AG04449 (cell line): ENCODE measurements around the gene FAM168B.
A peak's percentile ranks its signal among the peaks of the same experiment; 100 is the strongest.

ENCODE experiments used
- CTCF ChIA-PET: fragments of 350-600 bp; formaldehyde crosslinking; extraction: SDS; loops from one replicate; lab custom pipeline; 2021; ENCODE audit warnings: antibody characterized with exemption; lab: Yijun Ruan, JAX
- POLR2A ChIA-PET: fragments of 400-600, 350-600 bp; formaldehyde crosslinking; extraction: SDS; loops from one replicate; lab custom pipeline; 2020; ENCODE audit warnings: antibody characterized with exemption, inconsistent platforms; lab: Yijun Ruan, JAX
- DNase-seq: peaks from one replicate; pipeline ENCODE4 v3.0.0-alpha.2; 2010; ENCODE audit warnings: low read depth, low spot score
- H3K4me3 ChIP-seq: 2 replicates; pipeline ENCODE4 v1.5.1; 2011; ENCODE audit warnings: low read depth, mild to moderate bottlenecking, control low read depth, low read length
- TF ChIP-seq, protein P1 (sequence below): IDR thresholded peaks from one replicate; pipeline ENCODE4 v1.5.1; 2011; ENCODE audit warnings: mild to moderate bottlenecking, moderate library complexity, low read length, control low read depth, inconsistent platforms; ENCODE audit not compliant: insufficient read depth; ENCODE audit errors: missing control alignments

FAM168B gene

DNA sequence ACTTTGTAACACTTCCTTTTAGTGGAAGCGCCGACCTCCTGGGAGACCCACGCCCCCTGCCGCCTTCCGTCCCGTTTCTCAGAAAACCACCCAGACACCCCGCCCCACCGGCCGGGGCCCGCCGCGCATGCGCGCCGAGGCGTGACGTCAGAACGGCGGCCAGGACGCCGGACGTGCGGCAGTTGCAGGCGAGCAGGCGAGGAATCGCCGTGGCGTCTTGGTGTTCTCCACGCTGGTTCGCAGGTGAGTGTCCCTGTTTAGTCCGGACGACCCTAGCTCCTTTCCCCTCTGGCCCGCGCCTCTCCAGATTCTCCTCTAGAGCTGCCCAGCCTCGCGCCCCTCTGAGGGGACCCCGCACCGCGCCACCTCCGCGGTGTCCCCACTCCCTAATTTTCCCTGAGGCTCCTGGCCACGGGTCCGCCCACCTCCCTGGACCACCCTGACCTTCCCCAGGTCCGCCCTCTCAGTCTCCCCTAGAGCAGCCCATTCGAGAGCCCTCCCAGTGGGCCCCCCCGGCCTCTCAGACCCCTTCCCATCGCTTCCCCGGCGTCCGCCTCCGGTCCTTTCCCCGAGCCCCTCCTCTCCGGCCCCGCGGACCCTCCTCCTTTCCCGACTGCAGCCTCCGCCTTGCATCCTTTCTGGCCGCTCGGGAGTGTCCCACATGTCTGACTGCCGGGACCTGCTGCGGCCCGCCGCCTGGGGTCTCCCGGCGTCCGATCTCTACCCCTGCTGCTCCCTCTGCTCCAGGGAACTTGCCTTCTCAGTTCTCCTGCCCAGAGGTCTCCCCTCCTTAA, 12.1 kb upstream of the FAM168B start, which contains the start of gene PLEKHB2:
Gene PLEKHB2, plus strand, starts transcription at position 181 of the 794 bp plus-strand sequence. CDS start 15,606 bp downstream, outside the sequence.
- H3K4me3 ChIP-seq, result peak within 1 kb of the TSS; percentile 92
- ChIA-PET POLR2A (interaction anchor here (1.0 kb wide), 1 partner anchor 13 kb away, joined by 3 read pairs; no protein-coding TSS in a partner anchor), CTCF (interaction anchor here (0.7 to 2.7 kb wide), 4 partner anchors 10 to 308 kb away, joined by 3 to 32 read pairs (median 4); partner anchors contain the start of gene FAM168B)
- TF ChIP-seq, protein P1, sequence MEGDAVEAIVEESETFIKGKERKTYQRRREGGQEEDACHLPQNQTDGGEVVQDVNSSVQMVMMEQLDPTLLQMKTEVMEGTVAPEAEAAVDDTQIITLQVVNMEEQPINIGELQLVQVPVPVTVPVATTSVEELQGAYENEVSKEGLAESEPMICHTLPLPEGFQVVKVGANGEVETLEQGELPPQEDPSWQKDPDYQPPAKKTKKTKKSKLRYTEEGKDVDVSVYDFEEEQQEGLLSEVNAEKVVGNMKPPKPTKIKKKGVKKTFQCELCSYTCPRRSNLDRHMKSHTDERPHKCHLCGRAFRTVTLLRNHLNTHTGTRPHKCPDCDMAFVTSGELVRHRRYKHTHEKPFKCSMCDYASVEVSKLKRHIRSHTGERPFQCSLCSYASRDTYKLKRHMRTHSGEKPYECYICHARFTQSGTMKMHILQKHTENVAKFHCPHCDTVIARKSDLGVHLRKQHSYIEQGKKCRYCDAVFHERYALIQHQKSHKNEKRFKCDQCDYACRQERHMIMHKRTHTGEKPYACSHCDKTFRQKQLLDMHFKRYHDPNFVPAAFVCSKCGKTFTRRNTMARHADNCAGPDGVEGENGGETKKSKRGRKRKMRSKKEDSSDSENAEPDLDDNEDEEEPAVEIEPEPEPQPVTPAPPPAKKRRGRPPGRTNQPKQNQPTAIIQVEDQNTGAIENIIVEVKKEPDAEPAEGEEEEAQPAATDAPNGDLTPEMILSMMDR, result peak; percentile 33
- no peak for DNase-seq

DNA sequence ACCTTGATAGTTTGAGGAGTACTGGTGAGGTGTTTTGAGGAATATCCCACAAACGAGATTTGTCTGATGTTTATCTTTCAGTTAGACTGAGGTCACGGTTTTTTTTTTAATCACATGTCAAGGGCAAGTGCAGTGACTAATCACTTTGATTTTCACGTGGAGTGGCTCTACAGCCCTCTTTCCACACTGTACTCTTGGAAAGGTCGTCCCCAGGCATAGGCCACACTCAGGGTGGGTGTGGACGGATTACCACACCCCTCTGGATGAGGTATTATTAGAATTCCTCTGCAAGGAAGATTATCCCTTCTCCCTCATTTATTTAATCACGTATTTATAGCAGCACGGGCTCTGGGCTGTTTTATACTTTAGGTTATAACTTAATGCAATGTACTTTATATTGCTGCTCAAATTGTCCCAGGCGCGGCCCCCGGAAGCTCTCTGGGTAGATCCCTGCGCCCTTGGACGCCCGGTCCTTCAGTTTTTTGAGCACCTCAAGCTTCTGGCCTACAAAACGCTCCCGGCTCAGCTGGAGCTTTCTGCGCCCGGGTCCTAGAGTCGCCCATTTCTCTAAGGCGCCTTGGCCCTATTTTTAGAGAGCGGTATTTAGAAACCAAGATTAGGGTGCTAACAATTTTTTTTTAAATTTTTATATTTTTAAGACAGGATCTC, 11.4 kb upstream of the FAM168B start:
- POLR2A ChIA-PET, result interaction anchor here (1.0 kb wide), 1 partner anchor 14 kb away, joined by 3 read pairs; no protein-coding TSS in a partner anchor
- TF ChIP-seq, protein P1, result no peak
- CTCF ChIA-PET, result interaction anchor here (0.7 to 2.7 kb wide), 4 partner anchors 11 to 307 kb away, joined by 3 to 32 read pairs (median 4); partner anchors contain the start of gene FAM168B
- no peak for DNase-seq
- peak overlapping the region; percentile 92 for H3K4me3 ChIP-seq

DNA sequence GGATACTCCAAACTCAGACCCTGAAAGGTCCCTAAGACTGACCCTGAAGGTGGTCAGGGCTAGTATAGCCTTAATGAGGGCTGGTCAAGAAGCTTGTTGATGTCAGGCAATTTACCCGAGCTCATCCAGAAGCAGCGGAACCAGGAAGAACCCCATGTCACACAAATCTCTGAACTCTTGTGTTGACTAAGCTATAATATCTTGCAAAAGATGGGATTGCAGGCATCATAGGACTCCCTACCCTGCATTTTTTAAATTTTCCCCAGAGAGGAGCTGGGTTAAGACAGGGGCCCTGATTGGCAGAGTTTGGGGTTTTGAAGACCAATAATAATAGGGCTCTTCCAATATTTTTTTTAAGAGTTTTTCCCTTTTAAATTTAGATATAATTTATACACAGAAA, 9.9 kb upstream of the FAM168B start:
- DNase-seq, result no peak
- no peak overlapping the region for H3K4me3 ChIP-seq
- POLR2A ChIA-PET, result interaction anchor here (0.7 kb wide), 3 partner anchors 10 to 37 kb away, joined by 3 to 4 read pairs (median 4); partner anchors contain the start of gene FAM168B
- CTCF ChIA-PET, result interaction anchor here (0.9 to 2.7 kb wide), 2 partner anchors 11 to 390 kb away, joined by 3 to 32 read pairs; partner anchors contain the start of gene FAM168B
- TF ChIP-seq, protein P1, result no peak

DNA sequence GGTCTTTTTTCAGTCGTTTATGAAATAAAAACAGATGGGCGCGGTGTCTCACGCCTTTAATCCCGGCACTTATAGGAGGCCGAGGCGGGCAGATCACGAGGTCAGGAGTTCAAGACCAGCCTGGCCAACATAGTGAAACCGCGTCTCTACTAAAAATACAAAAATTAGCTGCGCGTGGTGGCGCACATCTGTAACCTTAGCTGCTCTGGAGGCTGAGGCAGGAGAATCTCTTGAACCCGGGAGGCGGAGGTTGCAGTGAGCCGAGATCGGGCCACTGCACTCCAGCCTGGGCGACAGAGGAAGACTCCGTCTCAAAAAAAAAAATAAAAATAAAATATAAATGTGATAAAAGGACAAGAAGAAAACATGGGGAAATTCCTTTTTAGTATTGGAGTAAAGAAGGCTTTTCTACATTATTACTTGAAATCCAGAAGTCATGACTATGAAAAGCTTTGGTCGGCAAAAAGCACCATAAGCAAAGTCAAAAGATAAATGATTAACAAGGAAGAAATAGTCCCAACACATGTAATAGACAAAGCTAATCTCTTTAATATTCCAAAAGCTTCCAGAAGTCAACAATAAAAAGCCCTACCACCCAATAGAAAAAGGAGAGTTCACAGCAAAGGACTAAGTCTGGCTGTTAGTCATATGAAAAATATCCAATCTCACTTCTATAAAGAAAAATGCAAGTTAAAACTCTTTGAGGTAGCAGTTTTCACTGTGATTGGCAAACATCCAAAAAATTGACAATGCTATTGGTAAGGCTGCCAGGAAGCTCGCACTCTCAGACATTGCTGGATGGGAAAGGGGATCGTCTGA, 1.4 kb upstream of the FAM168B start:
- ChIA-PET POLR2A (no interaction called here), CTCF (interaction anchor here (0.8 to 6.6 kb wide), 4 partner anchors 9 to 31 kb away, joined by 3 to 32 read pairs (median 4); partner anchors contain the start of gene PLEKHB2)
- TF ChIP-seq, protein P1, result no peak
- no peak for DNase-seq
- no peak overlapping the region for H3K4me3 ChIP-seq

DNA sequence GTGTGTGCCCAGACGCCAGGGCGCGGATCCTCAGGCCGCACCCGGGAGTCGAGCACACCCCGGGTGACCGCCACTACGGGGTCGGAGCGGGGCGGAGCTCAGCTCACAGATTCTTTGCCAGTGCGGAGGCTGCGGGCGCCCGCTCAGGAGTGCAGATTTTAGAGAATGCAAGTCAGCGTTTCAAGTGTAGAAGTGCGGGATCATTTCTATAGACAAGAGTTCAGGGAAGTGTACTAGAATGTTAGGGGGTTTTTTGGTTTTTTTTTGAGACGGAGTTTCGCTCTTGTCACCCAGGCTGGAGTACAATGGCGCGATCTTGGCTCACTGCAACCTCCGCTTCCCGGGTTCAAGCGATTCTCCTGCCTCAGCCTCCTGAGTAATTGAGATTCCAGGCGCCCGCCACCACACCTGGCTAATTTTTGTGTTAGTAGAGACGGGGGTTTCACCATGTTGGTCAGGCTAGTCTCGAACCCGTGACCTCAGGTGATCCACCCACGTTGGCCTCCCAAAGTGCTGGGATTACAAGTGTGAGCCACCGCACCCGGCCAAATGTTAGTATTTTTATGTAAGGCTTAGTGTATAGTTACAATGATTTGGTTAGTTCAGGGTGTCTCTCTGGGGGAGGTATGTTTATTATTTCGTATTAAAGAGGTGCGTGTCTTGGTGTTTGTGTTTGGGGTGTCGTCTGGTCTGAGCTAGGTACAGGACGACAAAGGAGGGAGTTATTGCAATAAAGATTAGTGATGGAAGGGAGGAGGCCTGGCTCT, 619 bp upstream of the FAM168B start:
- CTCF ChIA-PET, result interaction anchor here (1.4 to 6.6 kb wide), 2 partner anchors 8 to 10 kb away, joined by 3 to 32 read pairs; partner anchors contain the start of gene PLEKHB2

More for the DNA sequence above, 619 bp upstream of the FAM168B start:
- TF ChIP-seq, protein P1, result no peak
- no peak for DNase-seq
- H3K4me3 ChIP-seq, result peak overlapping the region; percentile 80
- POLR2A ChIA-PET, result interaction anchor here (0.6 to 1.3 kb wide), 4 partner anchors 9 to 76 kb away, joined by 3 to 8 read pairs (median 4); no protein-coding TSS in a partner anchor
